ENCODE data around the gene SYNPO. TPM values are rescaled to one million over a fixed set of nuclear protein-coding genes. Genes with fewer than 3 reads are reported as not detected.

SYNPO gene
- total RNA-seq, 1 donor from 2014 or later, result 0.02 TPM

DNA sequence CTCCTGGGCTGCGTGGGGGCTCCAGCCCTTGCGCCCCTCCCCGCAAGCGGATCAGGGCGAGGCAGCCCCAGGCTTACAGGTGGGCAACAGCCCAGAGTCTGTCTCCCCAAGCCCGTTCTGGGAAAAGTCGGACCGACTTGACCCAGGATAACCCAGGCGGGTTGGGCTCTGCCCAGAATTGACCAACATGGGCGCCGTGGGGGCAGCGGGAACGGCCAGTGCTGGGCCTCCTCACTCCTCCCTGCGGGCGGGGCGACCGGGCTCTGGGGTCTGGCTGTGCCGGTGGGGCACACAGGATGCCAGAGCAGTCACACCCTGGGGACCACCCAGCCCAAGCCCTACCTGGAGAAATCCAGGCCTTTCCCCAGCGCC is 15.3 kb upstream of the SYNPO start:
- intact Hi-C loops (cut with micrococcal nuclease), result no loop called here

DNA sequence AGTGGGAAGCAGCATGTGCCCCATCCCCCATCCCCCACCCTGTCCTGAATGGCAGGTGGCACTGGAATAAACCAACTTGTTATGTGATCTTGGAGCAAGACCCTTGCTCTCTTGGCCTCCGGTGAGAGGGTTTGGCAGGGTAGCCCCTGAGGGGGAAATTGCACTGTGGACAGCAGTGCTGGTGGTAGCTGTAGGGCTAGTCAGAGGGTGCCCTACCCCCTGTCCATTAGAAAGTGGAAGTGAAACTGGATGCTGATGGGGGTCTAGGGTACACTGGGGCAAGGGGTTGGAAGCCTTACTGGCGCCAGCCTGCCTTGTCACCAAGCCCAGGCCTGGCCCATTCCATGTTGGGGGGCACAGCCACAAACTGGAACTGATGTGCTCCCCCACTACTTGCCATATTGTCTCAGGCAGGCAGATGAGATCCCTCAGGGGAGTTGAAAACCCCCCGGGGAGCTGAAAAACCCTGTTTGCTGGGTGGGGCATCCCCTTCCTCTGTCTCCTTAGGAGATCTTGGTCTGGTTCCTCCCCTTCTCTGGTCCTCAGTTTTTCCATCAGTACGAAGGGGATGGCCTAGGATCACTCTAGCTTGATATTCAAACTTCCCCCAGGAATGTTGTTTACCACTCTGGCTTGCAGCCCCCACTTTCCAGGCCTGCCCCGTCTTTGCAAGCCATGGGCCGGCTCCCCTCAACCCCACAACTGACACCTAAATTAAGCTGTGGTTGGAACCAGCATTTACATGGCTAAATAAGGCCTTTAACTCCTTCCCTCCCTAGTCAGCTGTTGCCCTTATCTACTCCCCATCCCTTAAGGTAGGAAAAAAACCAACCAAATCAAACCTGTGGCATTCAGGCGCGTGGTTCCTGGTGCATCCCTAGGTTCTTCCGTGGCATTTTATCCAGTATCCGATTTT is 14.4 kb upstream of the SYNPO start:
- intact Hi-C loops (cut with micrococcal nuclease), result no loop called here

DNA sequence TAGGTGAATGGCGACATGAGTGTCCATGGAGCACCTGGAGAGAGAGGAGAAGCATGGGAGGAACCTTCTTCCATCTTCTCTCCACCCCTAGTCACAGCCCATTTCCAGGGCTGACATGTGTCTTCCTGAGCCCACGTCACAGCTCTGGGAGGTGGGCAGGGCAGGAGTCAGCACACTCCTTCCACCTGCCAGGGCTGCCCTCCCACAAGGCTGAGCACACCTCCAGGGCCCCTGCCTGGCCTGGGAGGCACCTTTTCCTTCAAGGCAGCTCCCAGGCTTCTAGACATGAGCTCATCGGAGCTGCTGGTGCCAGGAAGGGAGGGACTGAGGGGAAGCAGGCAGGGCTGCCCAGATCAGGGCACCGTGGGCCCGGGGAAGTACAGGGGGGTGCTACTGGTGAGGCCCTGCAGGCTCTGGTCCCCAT is 13.6 kb upstream of the SYNPO start:
- intact Hi-C loops (cut with micrococcal nuclease), result no loop called here

DNA sequence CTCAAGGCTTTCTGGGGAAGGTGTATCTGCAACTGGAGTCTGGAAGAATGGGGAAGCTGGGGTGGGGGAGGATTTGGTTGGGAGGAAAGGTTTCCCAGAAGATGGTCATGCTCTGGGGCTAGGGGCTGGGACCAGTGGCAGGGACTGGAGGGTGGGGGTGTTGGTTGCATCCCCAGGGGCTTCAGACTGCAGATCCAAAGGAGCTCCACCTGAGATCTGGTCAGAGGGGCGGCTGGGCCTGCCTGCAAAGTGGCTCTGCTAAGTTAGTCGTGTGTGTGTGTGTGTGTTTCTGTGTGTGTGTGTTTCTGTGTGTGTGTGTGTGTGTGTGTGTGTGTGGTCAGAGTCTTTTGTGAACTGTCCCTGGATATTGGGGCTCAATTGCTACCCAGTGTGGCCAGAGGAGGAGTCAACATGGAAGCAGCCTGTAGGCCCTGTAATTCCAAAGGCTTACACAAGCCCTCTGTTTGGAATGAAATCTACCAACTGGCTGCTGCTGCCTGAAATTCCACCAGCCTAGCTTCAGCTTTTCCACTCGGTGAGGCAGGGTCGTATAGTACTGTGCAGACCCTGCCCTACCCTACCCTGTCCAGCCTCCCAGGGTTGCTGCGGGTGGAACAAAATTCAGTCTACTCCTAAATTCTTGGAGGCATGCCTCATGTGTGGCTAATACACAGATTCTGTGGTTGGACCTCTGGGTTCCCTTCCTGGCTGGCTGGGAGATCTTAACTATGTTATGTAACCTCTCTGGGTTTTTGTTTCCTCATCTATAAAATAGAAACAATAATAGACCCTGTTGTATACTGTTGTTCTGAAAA is 12.5 kb upstream of the SYNPO start:
- intact Hi-C loops (cut with micrococcal nuclease), result no loop called here

DNA sequence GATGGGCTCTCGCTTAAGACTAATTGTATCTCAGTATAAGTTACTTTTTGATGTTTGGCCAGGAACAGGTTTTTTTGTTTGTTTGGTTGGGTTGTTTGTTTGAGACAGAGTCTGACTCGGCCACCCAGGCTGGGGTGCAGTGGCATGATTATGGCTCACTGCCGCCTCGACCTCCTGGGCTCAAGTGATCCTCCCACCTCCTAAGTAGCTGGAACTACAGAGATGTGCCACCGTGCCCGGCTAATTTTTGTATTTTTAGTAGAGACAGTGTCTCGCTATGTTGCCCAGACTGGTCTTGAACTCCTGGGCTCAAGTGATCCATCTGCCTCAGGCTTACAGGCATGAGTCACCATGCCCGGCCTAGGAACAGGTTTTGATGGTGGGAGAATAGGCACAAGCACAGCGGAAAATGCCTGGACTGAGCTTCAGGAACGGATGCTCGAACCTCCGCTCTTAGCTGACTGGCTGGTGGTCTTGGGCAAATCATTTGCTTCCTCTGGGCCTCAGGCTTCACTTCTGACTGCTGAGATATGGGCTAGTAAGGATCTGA is 11.4 kb upstream of the SYNPO start:
- intact Hi-C loops (cut with micrococcal nuclease), result no loop called here

DNA sequence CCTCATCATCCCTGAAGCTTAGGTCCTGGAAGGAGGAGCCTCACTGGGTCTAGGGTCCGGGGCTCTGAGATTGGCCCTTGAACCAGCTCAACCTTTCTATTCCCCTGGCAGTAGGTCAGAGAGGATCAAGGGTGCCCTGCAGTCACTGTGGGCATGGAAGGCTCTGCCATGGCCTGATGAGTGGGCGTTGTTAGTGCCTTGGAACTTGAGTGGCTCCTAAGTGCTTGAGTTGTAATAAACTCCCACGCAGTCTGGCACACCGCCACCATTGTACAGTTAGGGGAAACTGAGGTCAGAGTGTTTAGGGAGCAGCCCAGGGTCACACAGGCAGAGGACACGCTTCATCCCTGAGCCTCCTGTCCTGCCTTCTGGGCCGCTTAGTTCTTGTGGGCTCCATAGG is 10.4 kb upstream of the SYNPO start:
- intact Hi-C loops (cut with micrococcal nuclease), result no loop called here

DNA sequence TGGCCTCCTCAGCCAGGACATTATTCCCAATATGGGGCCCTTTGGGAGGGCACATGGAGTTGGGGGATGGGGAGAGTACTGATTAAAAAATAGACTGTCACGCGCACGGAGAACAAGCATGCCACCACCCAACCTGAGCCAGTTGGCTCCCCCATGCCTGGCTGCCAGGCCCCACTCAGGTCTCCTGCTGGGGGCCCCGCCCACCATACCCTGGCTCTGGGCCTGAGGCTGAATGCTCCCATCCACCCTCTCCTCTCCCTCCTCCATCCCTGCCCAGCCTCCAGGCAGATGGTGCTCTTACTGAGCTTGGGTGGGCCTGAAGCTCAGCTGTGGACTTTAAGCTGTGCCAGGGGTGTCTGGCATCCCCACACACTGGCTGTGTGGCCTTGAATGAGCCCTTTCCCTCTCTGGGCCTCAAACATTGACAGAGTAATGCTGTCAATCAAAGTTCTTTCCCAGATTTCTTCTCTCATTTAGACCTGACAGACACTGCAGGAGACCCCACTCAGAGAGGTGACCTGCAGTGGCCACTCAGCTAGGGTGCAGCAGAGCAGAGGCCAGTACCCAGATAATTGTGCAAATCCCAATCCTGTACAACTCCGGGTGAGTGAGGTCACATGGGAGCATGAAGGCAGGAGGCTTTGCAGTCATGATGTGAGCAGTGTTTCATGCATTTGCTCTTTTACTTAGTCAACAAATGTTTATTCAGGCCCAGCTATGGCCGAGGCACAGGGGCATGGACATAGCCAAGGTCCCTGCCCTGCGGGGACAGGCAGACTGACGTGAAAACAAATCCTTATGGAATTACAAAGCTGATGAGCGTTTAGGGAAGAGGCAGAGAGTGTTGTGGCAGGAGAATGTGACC is 9.8 kb upstream of the SYNPO start:
- intact Hi-C loops (cut with micrococcal nuclease), result no loop called here

DNA sequence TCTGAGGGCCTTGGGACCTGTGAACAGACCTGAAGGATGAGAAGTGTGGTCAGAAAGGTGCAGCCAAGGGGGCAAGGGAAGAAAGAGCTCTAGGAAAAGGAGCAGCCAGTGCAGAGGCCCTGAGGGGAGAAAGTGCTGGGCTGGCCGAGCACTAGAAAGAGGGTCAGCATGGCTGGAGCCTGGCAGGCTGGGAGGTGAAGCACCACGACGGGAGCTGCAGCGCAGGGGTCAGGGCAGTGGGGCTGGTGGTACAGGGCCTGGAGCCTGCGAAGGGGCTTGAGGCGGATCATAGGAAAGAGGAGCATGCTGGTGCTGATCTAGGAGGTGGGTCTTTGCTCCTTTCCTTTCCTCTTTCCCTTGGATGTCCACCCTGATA is 9.1 kb upstream of the SYNPO start:
- intact Hi-C loops (cut with micrococcal nuclease), result no loop called here

DNA sequence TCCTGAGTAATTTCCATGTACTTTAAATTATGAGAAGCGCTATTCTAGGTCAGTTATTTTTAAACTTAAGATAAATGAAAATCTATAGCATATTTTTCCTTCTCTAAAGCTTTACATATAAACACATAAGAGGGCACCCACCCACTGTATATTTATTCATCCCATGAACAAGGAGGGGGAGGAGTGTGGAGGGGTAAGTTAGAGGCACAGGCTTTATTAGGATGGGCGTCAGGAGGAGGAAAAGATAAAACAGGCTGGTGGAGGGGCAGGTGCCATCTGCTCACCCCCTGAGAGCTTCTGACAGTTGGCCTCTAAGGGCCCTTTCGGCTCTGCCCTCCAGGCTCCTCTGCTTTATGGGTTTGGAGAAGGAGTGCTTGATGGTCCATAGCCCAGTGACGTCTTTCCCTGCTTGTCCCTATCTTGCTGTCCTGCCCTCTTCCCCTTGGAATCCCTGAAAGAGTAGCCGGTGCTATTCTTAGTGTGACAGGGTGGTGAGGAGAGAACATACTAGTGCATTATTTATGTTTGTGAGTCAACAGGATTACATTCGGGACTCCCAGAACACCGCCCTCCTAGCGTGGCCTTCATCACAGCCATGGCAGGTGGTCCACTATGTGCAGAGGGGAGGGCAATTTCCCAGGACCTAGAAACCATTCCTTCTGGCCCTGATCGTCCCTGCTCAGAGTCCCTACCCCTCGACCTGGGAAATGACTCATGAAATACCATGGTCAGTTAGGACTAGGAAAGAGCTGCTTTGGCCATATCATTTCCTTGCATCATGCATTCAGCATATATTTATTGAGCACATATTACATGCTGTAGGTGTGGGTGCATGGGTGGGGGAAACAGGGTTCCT is 7.9 kb upstream of the SYNPO start:
- intact Hi-C loops (cut with micrococcal nuclease), result no loop called here

DNA sequence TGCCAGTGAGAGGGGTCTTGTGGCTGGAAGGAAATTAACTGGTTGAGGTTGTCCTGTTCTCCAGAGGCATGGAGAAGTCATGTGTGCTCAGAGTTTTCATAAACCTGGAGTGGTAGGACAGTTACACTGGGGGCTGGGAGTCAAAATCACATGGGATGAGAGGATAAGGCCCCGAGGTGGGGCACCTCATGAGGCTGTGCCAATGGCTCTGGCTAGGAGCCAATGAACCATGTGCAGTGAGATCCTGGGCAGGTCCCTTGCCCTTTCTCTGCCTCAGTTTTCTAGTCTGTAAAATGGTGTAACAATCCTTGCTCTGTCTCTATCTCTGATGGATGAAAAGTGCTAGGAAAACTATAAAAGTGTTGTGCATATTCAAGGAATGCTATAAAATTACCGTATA is 7.0 kb upstream of the SYNPO start:
- intact Hi-C loops (cut with micrococcal nuclease), result no loop called here

DNA sequence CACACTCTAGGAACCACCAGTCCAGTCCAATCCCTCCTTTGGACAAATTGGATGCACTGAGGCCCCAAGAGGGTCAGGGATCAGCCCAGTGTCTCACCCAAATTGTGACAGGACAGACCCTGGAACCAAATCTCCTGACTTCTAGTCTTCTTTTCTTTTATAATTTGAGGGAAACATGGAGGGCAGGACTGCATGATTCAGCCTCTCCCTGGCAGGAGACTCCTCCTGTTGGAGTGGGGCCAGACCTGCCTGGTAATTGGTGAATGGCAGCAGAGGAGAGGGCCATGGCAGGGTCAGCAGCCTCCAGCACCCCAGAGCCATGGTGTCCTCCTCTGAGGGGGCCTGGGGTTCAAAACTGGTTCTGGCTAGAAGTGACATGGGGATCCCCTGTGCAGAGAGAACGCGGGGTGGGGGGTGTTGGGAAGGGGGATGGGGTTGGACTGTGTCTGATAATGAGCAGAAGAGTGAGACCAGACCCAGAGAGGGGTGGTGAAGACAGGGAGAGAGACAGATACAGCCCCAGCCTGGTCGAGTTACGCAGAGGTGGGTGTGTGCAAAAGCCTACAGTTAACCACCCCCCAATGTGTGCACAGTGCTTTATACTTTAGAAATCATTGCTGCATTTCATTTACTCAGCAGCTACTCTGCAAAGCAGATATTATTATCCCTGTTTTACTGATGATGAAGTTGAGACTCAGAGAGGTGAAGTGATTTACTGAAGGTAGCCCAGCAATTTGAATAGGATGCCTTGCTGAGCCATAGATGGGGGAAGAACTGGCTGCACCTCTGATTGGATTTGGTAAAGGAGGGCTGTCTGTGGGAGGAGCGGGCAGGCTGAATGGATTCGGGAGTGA is 3.8 kb upstream of the SYNPO start:
- intact Hi-C loops (cut with micrococcal nuclease), result no loop called here

DNA sequence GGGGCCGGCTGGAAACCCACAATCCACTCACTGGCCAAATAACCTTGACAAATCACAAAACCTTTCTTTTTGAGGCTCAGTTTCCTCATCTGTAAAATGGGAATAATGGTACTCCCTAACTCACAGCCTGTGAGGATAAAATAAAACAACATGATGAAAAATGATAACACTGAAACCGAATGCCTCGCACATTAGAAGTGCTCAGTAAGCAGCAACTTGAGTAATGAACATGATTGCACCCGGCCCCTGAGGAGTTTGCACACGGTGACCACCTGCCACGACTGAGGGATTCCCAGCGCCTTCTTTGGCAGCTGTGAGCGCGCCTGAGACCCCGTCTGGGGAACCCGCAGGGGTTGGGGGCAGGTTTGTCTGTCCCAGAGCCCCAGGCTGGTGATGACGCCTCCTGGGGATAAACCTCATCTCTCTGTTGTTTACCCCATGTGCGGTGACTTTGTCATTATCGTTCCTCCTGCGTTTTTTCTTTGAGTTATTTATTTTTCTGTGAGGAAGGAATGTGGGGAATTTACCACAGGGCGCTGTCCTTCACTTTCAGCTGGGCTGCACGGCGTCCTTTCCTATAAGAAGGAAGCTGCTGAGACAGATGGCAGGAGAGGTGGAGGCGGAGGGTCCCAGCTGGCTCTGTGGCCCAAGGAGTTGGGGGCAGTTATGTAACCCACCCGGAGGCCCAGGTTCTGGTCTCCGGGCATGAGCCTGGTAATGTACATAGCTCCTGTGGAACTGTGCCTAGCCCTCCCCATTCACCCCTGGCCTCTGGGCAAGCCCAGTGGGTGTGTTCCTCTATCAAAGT is 3.0 kb upstream of the SYNPO start:
- intact Hi-C loops (cut with micrococcal nuclease), result no loop called here

DNA sequence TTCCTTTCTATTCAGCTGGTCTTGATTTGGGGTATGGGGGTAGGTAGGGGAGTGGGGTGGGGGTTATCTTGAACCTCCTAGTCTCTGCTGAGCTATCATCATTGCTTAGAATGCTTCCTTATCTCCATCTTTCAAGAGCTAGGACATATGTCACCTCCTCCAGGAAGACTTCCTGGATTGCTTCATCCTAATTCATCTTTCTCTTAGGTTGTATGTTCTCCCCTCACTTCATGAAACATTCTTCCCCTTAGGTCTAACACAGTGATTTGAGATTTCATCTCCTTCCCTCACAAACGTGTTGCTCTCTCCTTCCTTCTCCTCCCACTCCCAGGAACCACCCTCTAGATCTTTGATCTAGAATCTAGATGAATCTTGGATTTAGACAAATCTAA is 2.4 kb upstream of the SYNPO start:
- intact Hi-C loops (cut with micrococcal nuclease), result no loop called here

DNA sequence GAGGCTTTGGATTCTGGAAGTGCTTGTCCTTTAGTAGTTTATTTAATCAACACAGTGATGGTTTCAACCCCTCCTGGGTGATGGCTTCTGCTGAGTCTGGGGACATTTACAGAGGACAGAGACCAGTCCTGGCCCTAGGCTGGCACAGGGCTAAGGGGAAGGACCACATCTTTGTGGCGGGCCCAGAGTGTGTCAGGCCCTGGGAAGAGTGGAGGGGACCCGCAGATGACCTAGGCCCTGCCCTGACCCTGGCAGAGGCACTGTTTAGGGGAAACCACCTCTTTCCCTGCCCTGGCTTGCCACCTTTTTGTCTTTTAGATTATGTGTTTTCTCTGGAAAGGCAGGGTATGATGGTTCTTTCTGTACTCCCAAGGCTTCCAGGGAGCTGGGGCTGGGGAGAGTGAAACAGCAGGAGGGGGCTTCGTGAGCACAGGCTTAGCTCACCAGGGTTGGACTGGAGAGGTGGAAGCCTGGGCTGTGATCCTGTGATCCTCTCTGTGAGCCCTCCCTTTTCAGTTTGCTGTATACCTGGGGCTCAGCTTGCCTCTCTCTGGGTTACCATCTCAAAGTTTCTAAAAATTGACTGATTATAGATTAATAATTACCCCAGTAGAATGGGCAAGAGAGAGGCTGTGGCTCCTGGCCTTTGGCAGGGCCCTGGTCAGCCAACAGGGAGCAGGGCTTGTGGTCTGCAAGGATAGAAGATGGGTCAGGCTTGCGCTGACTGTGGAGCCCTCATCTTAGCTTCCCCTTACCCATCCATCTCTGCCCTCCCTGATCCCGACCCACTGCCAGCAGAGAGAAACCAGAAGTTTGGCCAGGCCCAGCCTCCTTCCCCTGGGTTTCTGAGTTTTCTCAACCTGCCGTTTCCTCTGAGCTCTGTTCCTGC is 1.7 kb upstream of the SYNPO start:
- intact Hi-C loops (cut with micrococcal nuclease), result no loop called here

DNA sequence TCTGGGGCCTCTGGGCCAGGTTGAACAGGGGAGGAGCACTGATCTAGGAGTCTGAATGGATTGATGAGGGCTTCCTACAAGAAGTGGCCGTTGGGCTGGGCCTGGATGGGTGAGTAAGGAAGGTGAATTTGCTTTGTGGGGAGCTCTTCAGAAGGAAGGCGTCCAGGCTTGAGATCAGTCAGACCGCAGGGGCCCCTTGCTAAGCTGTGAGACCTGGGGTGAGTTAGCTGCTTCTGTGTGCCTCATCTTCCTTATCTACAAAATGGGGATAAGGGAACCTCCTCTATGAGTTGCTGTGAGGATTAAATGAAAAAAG is 1.1 kb upstream of the SYNPO start:
- intact Hi-C loops (cut with micrococcal nuclease), result no loop called here

DNA sequence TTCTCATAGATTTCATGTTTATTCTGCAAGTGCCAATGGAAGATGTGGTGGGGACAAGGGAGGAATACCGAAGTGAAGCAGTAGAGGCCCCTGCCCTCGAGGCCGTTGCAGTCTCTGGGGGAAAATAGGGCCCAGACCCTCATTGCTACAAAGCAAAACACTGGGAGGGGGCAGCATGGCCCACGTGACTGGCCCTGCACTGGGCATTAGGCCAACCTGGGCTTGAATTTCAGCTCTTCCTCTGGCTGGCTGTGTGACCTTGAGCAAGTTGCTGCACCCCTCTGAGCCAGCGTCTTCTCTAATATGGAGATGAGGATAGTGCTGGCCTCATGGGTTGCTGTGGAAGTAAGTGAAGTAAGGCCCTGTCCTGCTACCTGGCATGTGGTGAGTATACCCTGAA is 709 bp upstream of the SYNPO start:
- intact Hi-C loops (cut with micrococcal nuclease), result no loop called here

DNA sequence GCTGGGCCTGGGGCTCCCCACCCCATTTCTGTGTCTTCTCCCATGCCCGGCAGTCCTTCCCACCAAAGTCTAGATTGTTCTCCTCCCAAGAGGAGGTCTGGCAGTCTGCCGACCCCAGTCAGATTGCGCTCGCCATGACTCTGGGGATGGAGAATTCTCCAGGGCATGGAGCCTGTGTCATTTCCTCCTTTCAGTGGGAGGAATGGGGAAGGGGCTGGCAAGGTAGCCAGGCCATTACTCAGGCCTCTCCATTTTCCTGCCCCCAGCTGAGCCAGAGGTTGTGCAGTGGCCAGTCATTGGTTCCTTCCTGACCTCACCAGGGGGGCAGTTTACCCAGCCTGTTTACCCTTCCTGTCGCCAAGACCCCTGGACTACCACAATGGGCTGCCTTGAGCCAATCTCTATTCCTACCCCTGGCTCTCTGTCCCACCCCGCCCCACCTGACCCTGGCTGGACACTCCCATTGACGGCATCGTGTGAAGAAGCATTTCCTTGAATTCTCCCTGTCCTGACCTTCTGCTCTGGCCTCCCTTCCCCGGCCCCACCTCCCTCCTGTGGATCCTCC is 628 bp downstream of the SYNPO start:
- intact Hi-C loops (cut with micrococcal nuclease), result no loop called here
